ENCODE results near the gene CCDC88C.
"Not testable (repeated sequence)": the region's sequence is repeated elsewhere in the genome, so short reads cannot be mapped to it uniquely, and the experiment has no call there.

Gene CCDC88C

GRCh38 chr14:91418387-91419043 is 895 bp upstream of the CCDC88C start:
- DNase-seq (ENCODE audit: low read depth): peak; percentile 39

DNA sequence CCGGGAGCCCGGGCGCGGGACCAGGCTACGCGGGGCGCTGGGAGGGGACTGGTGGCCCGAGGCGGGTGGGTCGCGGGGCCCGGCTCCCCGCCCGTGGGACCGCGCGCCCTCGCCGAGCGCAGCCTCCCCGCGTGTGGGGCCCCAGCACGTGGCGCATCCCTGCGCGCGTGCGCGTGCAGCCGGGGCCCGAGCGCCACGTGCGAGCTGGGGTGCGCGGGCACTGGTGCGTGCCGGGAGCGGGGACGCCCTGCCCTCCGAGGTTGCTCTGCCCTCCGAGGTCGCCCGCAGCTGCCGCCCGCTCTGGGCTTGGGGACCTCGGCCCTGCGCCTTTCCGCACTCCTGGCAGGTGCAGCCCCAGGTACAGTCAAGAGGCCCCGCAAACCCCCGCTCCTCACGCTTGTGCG is 365 bp upstream of the CCDC88C start:
- DNase-seq (ENCODE audit: low read depth): no peak

DNA sequence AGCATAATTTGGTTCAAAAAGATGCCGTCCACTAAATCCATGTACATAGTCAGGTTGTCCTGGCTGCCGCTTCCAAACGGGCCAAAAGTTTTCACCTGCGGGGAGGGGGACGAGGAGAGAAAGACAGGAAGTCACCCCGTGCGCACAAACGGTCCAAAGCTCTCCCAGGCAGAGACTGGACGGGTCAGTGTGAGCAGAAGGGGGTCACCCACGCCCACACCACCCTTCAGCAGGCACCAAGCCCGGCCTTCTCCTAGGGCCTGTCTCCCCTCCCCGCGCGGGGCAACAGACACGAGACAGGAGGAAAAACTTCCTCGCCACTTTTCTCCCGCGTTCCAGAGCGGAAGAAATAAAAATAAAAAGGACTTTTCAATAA is 888 bp downstream of the CCDC88C start:
- DNase-seq (ENCODE audit: low read depth): no peak

GRCh38 chr14:91415794-91416743 is 1.6 kb downstream of the CCDC88C start:
- DNase-seq (ENCODE audit: low read depth): no peak

DNA sequence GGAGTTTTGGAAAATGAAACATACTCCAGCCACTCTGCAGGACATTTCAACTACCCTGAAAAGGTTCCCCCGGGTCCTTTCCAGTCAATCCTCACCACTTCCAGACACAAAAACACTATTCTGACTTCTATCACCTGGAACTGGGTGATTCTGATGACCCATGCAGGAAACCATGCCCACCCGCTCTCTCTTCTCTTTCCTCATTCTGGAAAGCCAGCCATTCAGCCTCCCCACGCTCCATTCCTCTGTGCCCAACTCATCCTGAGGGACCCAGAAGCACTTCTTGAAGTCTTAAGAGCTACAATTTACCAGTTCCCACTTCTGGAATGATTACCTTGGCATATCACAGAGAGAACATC is 3.2 kb downstream of the CCDC88C start:
- no peak for DNase-seq (ENCODE audit: low read depth)

- no peak for DNase-seq (ENCODE audit: low read depth)
Observed at GRCh38 chr14:91413547-91414474, 3.8 kb downstream of the CCDC88C start.

GRCh38 chr14:91412939-91413338 is 4.7 kb downstream of the CCDC88C start:
- no peak for DNase-seq (ENCODE audit: low read depth)

DNA sequence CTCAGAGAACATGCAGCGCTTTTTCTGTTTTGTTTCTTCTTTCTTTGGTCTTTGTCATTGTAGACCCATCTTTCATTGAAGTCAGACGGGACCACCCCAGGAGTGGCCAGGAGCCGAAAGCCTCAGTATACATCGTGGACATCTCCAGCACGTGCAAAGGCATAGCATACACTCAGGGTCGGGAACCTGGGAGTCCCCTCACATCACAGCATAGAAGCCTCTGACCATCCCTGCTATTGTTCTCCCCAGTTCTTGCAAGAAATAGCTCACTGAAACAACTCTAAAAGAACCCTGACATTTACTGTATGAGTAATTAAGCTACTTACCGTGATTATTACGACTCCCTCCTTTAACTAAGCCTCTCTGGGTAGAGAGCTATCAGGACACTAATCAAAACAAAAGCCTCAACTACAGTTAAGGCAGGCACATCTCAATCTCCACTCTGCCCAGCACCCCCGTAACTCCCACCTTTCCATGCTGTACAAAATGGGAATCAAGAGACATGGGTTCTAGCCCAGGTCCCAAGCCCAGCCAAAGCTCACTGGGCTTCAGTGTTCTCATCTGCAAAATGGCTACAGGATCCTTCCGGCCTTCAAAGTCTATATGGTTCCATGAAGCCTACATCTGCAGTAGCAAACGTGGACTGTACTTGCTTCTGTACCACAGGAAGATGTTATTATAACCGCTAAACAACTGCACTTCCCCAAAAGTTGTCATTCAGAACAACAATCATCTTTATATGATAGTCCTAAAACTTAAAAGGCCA is 6.7 kb downstream of the CCDC88C start:
- DNase-seq (ENCODE audit: low read depth): no peak

DNA sequence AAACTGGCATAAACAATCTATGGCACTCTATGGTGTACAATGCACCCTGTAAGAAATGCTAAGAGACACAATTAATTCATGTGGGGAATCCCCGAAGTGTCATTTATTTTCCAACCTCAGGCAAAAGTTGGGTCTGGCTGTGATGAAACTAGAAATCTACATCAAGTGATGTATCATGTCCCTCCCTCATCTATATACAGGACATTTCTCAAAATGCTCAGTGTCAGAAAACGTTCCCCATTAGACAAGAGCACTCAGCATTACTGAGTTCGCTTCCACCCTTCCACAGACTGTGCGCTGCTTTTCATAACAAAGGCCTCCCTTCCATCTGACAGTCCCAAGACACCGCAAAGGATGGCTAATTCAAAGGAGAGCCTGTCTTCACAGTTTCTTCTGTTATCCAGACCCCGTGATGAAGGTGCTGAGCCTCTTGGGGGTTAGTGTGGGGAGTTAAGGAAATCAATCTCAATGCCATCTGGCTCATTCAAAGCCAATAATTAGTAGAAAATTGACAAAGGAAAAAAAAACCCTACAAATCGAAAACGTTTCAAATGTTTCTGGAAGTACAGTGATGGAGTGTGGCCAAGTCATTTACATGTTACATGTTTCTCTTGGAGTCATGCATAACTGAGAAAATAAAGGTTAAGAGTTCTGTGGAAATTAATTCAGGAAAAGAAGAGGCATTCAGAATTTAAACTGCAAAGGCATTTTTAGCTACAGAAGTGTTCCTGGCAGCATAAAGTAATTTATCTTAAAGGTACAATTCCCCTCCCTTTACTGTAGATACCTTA is 7.5 kb downstream of the CCDC88C start:
- DNase-seq (ENCODE audit: low read depth): no peak

DNA sequence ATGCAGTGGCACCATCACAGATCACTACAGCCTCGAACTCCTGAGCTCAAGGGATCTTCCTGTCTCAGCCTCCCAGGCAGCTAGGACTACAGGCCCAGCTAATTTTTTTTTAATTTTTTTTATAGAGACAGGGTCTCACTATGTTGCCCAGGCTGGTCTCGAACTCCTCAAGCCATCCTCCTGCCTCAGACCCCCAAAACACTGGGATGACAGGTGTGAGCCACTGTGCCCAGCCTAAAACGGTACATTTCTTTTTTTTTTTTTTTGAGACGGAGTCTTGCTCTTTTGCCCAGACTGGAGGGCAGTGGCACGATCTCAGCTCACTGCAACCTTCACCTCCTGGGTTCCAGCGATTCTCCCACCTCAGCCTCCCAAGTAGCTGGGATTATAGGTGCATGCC is 8.4 kb downstream of the CCDC88C start:
- not testable (repeated sequence) for DNase-seq (ENCODE audit: low read depth)

DNA sequence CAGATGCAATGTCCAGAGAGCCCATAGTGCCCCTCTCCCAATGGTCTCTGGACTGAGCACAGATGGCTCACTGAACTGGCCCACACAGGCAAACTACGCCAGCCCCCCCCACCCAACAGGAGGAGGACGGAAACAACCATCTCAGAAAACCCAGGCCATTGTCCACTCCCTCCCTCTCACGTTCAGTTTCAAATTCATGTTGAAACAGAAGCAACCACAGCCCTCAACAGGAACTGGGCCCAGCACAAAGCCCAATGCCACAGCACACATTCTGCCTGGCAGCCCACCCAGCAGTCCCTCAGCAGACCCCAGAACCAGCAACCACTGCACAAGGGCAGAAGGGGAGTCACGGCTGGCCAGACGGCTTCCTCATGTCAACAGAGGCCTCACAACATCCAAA is 10.6 kb downstream of the CCDC88C start:
- DNase-seq (ENCODE audit: low read depth): no peak

DNA sequence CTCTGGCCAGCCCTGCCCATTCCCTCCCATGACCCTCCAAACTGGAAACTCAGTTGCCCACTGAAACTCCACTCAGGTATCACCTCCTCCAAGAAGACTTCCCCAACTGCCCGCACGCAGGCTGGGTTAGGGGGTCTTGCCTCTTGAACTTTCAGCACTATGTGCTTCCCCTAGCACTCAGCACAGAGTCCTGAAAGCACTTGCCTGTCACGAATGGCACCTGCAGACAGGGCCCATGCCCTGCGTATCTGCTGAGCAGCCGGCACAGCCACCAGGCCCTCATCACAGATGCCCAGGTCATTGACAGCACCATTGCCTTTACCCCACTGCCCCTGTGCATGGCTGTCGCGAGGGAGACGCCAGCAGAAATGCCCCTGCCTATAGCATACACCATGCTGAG is 11.2 kb downstream of the CCDC88C start:
- DNase-seq (ENCODE audit: low read depth): no peak

GRCh38 chr14:91405724-91406435 is 11.7 kb downstream of the CCDC88C start:
- no peak for DNase-seq (ENCODE audit: low read depth)

DNA sequence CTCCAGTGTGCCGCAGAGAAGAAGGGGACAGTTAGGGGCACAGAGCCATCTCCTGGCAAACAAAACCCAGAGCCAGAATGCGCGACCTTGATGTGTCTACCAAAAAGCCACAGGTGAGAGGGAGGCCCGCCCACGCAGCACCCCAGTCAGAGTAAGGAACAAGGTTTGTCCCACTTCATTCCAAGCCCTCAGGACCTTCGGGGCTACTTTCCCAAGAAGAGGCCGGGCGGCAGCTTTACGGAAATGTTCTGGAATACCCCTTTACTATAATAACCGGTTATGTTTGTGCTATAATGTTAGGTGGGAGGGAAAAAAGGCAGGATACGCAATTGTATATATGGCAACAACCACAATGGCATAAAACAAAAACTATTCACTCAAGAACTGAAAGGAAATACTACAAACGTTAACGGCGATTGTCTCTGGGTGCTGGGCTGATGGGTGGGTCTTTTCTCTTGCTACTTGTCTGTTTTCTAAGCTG is 12.3 kb downstream of the CCDC88C start:
- DNase-seq (ENCODE audit: low read depth): no peak

DNA sequence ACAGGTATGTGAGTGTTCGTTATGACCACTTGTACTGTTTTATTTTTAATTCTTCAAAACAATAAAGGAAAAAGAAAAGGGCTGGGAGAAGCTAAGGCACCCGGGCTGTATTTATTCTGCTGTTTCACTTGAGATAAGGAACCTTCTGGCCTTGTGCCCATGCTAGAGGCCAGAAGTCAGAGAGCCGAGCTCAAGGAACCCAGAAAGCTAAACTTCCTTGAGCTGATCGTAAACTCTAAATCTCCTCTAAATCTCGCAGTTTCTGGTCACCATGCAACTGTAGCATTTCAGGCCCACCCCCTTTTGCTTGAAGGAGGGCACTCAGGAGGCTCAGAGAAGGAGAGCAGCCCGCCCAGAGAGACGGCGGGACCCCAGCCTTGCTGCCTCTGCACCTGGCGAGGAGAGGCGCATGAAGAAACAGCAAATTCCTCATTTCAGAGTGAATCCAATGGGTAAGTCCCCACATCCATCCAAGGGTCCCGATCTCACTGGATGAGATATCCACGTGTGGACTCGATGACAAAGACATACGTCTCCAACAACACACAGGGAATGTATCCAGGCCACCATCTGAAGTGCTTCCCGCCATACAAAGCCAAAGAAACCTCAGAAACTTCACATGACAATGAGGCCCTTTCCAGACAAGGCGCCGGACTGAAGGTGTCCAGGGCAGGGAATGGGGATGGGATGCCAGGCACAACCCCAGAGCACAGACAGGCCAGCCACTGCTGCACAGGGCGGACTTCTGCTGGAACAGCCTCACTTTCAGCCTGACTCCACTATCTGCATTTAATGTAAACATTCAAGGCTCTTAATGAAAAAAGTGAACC is 14.6 kb downstream of the CCDC88C start:
- DNase-seq (ENCODE audit: low read depth): no peak

DNA sequence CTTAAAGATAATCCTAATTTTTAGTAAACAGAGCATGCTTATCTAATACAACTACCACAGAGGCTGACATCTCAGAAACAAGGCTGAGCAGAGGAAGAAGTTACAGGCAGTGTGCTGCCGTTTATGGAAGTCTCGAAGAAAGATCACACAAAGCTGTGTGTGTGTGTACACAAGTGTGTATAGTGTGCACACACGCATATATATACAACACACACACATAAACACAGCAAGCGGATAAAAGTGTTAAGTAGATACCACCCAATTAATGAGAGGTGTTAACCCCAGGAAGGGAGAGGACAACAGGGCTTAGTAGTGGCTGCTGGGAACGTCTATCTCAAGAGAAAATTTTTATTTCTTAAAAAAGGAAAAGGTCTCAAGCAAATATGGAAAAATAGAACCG is 15.3 kb downstream of the CCDC88C start:
- DNase-seq (ENCODE audit: low read depth): no peak

DNA sequence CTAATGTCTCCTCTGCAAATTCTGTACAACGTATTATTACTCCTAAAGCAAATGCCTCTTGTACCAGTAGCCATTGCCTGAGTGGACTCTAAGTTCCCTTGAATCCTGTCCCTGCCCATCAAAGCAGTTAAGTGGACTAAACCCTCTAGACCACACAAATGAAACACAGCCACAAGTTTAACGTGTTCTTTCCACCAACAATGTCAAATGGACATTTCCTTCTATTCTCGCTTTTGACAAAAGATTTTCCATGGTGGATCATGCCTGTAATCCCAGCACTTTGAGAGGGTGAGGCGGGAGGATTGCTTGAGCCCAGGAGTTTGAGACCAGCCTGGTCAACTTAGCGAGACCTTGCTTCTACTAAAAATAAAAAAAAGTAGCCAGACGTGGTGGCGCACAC is 15.9 kb downstream of the CCDC88C start:
- no peak for DNase-seq (ENCODE audit: low read depth)

DNA sequence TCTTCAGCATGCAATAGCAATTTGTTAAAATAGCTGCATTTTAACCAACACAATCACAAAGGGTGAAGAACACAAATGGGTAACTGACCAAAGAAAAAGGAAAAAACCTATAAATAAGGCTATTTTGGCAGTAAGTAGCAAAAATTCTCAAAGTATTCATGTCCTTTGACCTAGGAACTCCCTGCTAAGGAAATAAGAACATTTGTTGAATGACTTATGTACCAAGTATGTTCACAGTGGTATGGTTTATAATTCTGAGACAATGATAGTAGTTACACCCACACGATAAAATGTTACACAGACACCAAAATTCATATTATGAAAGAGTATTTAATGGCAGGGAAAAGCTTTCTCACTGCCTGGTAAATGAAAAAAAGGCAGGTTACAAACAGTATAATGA is 16.9 kb downstream of the CCDC88C start:
- no peak for DNase-seq (ENCODE audit: low read depth)
